Effector memory CD8-positive, alpha-beta T cell (primary cell): ENCODE measurements around the gene KHK.
"Not testable (repeated sequence)": the region's sequence is repeated elsewhere in the genome, so short reads cannot be mapped to it uniquely, and the experiment has no call there.

ENCODE experiments used
- ATAC-seq: fragments of 150-1000 bp; cut with Tn5 transposase; replicated peaks from 2 replicates; pipeline ENCODE4 v1.10.0; 2021; ENCODE audit warnings: mild to moderate bottlenecking, moderate library complexity
- DNase-seq, 3 experiments: peaks; one replicate each; pipeline ENCODE4 v3.0.0; 2021
- H3K27ac Mint-ChIP-seq, 2 donors: one replicate each; pipeline ENCODE4 v1.8.0; 2022; ENCODE audit warnings: mild to moderate bottlenecking in 2 of 2, mixed read lengths in 2 of 2, moderate library complexity in 2 of 2
- H3K27me3 Mint-ChIP-seq, 2 donors: one replicate each; pipeline ENCODE4 v1.8.0; 2022; ENCODE audit warnings: mixed read lengths in 2 of 2
- H3K36me3 Mint-ChIP-seq: one replicate; pipeline ENCODE4 v1.8.0; 2022; ENCODE audit warnings: mild to moderate bottlenecking, moderate library complexity, mixed read lengths; ENCODE audit not compliant: insufficient read depth
- H3K4me1 Mint-ChIP-seq, 2 donors: one replicate each; pipeline ENCODE4 v1.8.0; 2022; ENCODE audit warnings: low read depth in 2 of 2, mixed read lengths in 2 of 2
- H3K4me3 Mint-ChIP-seq, 2 donors: one replicate each; pipeline ENCODE4 v1.8.0; 2022; ENCODE audit warnings: mild to moderate bottlenecking in 2 of 2, mixed read lengths in 2 of 2, moderate library complexity in 2 of 2
- H3K9me3 Mint-ChIP-seq, 2 donors: one replicate each; pipeline ENCODE4 v1.8.0; 2022; ENCODE audit warnings: mixed read lengths in 2 of 2

The KHK gene

DNA sequence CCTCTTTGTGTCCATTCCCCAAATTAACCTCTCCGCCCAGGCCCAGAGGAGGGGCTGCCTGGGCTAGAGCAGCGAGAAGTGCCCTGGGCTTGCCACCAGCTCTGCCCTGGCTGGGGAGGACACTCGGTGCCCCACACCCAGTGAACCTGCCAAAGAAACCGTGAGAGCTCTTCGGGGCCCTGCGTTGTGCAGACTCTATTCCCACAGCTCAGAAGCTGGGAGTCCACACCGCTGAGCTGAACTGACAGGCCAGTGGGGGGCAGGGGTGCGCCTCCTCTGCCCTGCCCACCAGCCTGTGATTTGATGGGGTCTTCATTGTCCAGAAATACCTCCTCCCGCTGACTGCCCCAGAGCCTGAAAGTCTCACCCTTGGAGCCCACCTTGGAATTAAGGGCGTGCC, 13.5 kb downstream of the KHK start:
- Mint-ChIP-seq H3K27ac (no peak overlapping the region), H3K9me3 (no peaks in the 10 kb centered on the region), H3K4me1 (peaks cover 7 to 20% of the 10 kb centered on the region in 2 donors), H3K36me3 (no peaks in the 10 kb centered on the region), H3K4me3 (no peak overlapping the region), H3K27me3 (peaks cover 0 to 27% of the 10 kb centered on the region in 2 donors)
- DNase-seq = no peak
- ATAC-seq = no peak

DNA sequence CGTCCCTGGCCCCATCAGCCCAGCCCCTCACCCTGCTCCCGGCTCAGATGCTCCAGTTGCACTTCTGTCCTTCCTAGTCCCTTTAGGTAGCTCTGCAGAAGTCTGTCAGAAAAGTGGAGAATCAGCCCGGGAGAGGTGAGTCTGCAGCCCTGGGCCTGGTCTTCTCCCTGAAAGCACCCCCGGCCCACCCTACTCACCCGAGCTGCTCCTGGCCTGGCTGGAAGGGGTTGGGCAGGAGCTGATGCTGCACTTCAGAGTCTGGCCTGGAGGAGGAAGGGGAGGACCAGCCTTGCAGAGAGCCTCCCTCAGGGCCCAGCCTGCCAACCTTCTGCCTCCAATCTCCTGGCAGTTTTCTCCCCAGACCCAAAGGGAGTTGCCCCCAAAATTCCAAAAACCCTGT, 15.8 kb downstream of the KHK start:
- no peaks in the 10 kb centered on the region for H3K36me3 Mint-ChIP-seq
- no peak overlapping the region for H3K27ac Mint-ChIP-seq

DNA sequence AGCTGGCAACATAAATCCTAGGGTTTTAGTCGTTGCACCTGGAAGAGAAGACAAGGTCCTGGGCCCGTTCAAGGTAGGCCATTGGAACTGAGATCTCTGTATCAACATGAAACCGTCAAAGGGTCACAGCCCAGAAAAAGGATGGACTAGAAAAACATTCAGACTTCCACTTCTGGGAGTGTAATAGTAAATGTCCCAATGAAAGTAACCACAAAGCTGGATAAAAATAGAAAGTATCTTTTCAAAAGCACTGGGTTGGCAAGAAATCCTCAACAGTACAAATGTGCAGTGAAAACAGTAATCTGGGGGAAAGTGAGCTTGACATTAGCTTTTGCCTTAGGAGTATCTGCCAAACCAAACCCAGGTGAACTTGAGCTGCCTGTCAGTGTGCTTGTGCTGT, 19.4 kb downstream of the KHK start:
- Mint-ChIP-seq H3K4me1 (no peaks in the 10 kb centered on the region), H3K27ac (no peak overlapping the region), H3K4me3 (no peak overlapping the region), H3K36me3 (no peaks in the 10 kb centered on the region), H3K27me3 (peaks cover 7 to 49% of the 10 kb centered on the region in 2 donors), H3K9me3 (no peaks in the 10 kb centered on the region)
- DNase-seq (no peak), ATAC-seq (no peak)

More for the DNA sequence above, 15.8 kb downstream of the KHK start:
- no peak for ATAC-seq
- DNase-seq = no peak
- H3K9me3 Mint-ChIP-seq = no peaks in the 10 kb centered on the region
- peaks cover 7 to 42% of the 10 kb centered on the region in 2 donors for H3K27me3 Mint-ChIP-seq
- H3K4me1 Mint-ChIP-seq = peaks cover 0 to 6% of the 10 kb centered on the region in 2 donors
- no peak overlapping the region for H3K4me3 Mint-ChIP-seq

DNA sequence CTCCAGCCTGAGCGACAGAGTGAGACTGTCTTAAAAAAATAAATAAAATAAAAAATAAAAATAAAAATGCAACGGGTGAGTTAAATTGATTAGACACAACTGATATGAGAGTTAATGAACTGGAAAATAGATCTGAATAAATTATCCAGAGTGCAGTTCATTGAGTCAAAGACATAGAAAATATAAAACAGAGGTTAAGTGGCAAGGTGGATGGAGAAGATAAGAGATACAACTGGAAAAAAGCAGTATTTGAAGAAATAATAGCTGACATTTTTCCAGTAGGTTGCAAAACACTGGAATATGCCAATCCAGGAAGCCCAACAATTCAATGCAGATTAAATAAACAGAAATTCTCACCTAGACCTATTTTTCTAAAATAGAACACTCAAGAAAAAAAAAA, 21.6 kb downstream of the KHK start:
- Mint-ChIP-seq H3K4me3 (no peak overlapping the region), H3K27me3 (peaks cover 13 to 35% of the 10 kb centered on the region in 2 donors), H3K27ac (no peak overlapping the region), H3K36me3 (no peaks in the 10 kb centered on the region), H3K9me3 (no peaks in the 10 kb centered on the region), H3K4me1 (no peaks in the 10 kb centered on the region)
- DNase-seq (no peak), ATAC-seq (no peak)

DNA sequence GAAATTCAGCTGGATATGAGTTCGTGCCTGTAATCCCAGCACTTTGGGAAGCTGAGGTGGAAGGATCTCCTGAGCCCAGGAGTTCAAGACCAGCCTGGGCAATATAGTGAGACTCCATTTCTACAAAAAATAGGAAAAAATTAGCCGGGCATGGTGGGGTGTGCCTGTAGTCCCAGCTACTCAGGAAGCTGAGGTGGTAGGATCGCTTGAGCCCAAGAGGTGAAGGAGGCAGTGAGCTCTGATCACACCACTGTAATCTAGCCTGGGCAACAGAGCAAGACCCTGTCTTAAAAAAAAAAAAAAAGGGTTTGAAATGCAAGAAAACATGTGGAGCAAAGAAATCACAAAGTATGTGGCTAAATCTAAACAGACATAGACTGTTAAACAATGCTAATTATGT, 22.5 kb downstream of the KHK start:
- no peak for DNase-seq
- no peak overlapping the region for H3K4me3 Mint-ChIP-seq
- no peaks in the 10 kb centered on the region for H3K36me3 Mint-ChIP-seq
- H3K4me1 Mint-ChIP-seq = no peaks in the 10 kb centered on the region
- no peak overlapping the region for H3K27ac Mint-ChIP-seq
- peaks cover 13 to 33% of the 10 kb centered on the region in 2 donors for H3K27me3 Mint-ChIP-seq
- H3K9me3 Mint-ChIP-seq = no peaks in the 10 kb centered on the region
- no peak for ATAC-seq

DNA sequence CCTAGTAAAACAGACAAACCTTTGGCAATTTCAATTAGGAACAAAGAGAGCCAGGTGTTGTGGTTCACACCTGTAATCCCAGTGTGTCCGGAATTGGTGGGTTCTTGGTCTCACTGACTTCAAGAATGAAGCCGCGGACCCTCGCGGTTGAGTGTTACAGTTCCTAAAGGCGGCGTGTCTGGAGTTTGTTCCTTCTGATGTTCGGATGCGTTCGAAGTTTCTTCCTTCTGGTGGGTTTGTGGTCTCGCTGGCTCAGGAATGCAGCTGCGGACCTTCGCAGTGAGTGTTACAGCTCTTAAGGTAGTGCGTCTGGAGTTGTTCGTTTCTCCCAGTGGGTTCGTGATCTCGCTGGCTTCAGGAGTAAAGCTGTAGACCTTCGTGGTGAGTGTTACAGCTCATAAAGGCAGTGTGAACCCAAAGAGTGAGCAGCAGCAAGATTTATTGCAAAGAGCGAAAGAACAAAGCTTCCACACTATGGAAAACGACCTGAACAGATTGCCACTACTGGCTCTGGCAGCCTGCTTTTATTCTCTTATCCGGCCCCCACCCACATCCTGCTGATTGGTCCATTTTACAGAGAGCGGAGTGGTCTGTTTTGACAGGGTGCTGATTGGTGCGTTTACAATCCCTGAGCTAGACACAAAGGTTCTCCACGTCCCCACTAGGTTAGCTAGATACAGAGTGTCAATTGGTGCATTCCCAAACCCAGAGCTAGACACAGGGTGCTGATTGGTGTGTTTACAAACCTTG, 24.2 kb downstream of the KHK start:
- not testable (repeated sequence) for H3K4me1 Mint-ChIP-seq, H3K36me3 Mint-ChIP-seq, H3K9me3 Mint-ChIP-seq, H3K4me3 Mint-ChIP-seq, DNase-seq, ATAC-seq, H3K27ac Mint-ChIP-seq
- peaks cover 11 to 31% of the 10 kb centered on the region in 2 donors for H3K27me3 Mint-ChIP-seq

DNA sequence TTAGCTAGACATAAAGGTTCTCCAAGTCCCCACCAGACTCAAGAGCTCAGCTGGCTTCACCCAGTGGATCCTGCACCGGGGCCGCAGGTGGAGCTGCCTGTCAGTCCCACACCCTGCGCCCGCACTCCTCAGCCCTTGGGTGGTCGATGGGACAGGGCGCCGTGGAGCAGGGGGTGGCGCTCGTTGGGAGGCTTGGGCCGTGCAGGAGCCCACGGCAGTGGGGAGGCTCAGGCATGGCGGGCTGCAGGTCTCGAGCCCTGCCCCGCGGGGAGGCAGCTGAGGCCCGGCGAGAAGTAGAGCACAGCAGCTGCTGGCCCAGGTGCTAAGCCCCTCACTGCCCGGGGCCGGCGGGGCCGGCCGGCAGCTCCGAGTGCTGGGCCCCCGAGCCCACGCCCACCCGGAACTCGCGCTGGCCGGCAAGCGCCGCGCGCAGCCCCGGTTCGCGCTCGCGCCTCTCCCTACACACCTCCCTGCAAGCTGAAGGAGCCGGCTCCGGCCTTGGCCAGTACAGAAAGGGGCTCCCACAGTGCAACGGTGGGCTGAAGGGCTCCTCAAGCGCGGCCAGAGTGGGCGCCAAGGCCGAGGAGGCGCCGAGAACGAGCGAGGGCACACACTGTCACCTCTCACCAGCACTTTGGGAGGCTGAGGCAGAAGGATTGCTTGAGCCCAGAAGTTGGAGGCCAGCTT, 25.0 kb downstream of the KHK start:
- not testable (repeated sequence) for H3K27ac Mint-ChIP-seq, H3K36me3 Mint-ChIP-seq, ATAC-seq, H3K4me1 Mint-ChIP-seq, H3K4me3 Mint-ChIP-seq, H3K9me3 Mint-ChIP-seq, DNase-seq
- peaks cover 6 to 26% of the 10 kb centered on the region in 2 donors for H3K27me3 Mint-ChIP-seq

DNA sequence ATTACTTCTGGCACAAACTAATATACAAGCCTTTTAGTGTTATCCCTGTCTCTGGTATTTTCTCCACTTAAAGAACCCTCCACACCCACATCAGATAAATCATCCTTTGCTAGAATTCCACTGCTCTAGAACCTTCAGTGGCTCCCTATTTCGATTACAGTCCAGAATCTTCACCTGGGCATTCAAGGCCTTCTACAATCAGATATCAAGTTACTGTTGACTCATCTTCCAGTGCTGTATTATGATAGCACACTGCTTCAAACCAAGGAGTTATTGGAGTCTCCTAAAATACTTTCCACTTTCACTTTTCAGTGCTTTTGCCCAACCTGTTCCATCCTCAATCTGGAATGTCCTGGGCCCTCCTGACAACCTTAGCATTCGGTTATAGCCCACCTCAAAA, 28.9 kb downstream of the KHK start:
- Mint-ChIP-seq H3K27ac (no peak overlapping the region), H3K27me3 (peaks cover 32 to 53% of the 10 kb centered on the region in 2 donors), H3K36me3 (no peaks in the 10 kb centered on the region), H3K9me3 (no peaks in the 10 kb centered on the region), H3K4me1 (peaks cover 0 to 4% of the 10 kb centered on the region in 2 donors), H3K4me3 (no peak overlapping the region)
- no peak for DNase-seq
- no peak for ATAC-seq

DNA sequence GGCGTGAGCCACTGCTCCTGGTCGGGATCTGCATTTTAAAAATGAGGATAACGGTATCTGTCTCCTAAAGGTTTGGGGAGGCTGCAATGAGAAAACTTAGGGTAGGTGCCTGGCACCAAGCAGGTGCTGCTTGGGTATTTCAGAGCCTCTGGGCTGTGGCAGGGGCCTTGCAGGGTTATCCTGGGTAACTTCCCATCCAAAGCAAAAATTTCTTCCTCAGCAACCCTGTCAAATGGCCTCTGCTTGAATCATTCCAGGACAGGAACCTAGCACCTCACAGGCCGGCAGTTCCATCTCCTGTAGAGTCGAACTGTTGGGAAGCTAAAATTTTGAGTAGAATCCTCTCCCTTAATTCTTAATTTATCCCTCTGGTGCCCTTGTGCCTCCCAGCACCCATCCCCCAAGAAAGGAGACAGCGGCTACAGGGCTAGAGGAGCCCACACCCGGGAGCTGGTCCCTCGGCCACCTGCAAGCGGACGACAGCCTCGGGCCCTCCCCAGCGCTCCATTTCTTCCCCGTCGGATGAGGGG, 31.5 kb downstream of the KHK start:
- no peaks in the 10 kb centered on the region for H3K9me3 Mint-ChIP-seq
- peaks cover 4% of the 10 kb centered on the region for H3K36me3 Mint-ChIP-seq
- peaks cover 27 to 53% of the 10 kb centered on the region in 2 donors for H3K27me3 Mint-ChIP-seq
- peak overlapping the region; percentile 19 to 20 for H3K4me3 Mint-ChIP-seq
- no peak overlapping the region for H3K27ac Mint-ChIP-seq
- peaks cover 8 to 11% of the 10 kb centered on the region in 2 donors for H3K4me1 Mint-ChIP-seq
- ATAC-seq (no peak), DNase-seq (no peak)

DNA sequence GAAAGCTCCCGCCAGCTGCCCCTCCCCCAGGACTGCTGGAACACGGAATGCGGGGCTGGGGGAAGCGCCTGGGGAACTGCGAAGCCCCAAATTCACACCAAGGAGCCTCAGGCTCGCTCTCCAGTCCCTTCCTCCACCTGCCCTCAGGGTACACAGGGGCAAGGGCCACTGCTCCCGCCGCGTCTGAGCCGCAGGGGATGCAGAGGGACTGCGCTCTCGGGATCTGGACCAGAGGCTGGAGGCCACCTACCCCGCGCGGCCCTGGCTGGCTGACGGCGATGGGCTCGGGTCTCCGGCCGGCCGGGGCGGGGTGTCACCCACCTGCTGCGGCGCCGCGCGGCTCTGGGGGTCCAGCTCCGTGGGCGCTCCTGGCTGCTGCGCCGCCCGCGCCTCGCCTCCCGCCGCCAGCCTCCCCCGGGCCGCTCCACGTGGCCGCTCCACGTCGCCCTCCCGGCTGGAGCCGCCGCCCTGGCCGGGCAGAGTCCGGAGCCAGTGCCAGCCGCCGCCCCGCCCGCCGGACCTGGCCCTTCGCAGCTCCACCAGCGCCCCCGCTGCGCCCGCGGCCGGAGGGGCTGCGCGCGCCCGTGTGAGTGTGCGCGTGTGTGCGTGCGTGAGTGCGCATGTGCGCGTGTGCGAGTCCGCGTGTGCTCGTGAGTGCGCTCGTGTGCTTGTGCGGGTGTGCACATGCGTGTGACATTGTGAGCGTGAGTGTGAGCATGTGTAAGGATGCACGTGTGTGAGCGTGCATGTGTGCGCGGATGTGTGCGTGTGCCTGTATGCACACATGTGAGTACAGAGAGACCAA, 32.2 kb downstream of the KHK start, which contains the start of gene CGREF1:
Gene CGREF1 (minus strand): TSS at position 604 of the 805 bp plus-strand sequence. CDS start 14,762 bp downstream, outside the sequence.
- Mint-ChIP-seq H3K9me3 (no peaks in the 10 kb centered on the region), H3K27ac (no peak within 1 kb of the TSS), H3K27me3 (peaks cover 26 to 53% of the 10 kb centered on the region in 2 donors), H3K36me3 (peaks cover 4% of the 10 kb centered on the region), H3K4me3 (peak within 1 kb of the TSS; percentile 20 to 61), H3K4me1 (peaks cover 12 to 15% of the 10 kb centered on the region in 2 donors)
- ATAC-seq = no peak
- no peak for DNase-seq

DNA sequence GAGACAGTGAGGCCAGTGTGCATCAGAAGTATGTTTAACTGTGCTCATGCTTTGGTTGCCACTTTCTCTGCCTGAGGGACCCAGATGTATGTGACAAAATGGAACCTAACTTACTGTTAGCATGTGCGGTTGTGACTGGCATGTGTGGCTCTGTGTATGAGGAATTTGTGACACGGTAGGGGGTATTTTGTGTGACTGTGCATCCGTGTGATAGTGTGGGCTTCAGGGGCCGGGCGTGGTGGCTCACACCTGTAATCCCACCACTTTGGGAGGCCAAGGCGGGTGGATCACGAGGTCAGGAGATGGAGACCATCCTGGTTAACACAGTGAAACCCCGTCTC, 32.7 kb downstream of the KHK start:
- not testable (repeated sequence) for DNase-seq, ATAC-seq, H3K36me3 Mint-ChIP-seq, H3K9me3 Mint-ChIP-seq, H3K27ac Mint-ChIP-seq
- Mint-ChIP-seq H3K4me3 (peak overlapping the region in 1 of 2 donors; percentile 61), H3K4me1 (peaks cover 15 to 19% of the 10 kb centered on the region in 2 donors), H3K27me3 (peaks cover 26 to 50% of the 10 kb centered on the region in 2 donors)

DNA sequence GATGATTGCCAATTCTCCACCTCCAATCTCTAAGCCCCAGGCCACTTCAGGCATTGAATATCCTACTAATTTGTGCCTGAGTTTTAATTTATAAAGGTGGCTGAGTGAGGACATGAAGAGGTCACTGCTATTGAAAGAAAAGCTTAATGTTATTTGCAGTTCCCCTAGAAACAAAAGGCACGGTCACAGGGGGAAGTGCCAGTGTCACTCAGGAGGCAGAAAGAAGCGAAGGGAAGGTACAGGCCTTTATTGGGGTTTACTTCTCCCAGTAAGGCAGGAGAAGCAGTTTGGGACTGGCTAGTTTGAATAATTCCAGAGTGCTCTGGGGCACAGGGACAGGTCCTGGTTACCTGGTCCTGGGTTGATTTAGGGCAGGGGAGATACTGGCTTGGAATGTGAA, 35.3 kb downstream of the KHK start:
- peaks cover 15 to 19% of the 10 kb centered on the region in 2 donors for H3K4me1 Mint-ChIP-seq
- H3K27ac Mint-ChIP-seq = no peak overlapping the region
- H3K9me3 Mint-ChIP-seq = no peaks in the 10 kb centered on the region
- H3K36me3 Mint-ChIP-seq = peaks cover 4% of the 10 kb centered on the region
- DNase-seq (no peak), ATAC-seq (no peak)
- H3K4me3 Mint-ChIP-seq = no peak overlapping the region
- H3K27me3 Mint-ChIP-seq = peaks cover 22 to 36% of the 10 kb centered on the region in 2 donors

DNA sequence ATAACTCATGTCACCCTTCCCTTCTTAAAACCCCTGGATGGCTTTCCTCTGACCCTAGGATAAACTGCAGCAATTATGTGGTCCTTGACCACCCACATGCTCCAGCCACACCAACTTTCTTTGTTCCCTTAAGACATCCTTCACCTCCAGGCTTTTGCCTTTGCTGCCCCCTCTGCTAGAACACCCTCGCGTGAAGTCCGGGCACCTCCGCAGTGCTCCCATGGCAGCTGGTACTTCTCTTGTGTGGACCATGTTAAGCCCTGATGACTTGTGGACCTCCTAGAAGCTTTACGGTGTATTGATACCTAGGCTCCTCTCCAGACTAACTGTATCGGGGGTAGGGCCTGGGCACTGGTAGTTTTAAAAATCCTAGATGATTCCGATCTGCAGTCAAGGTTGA, 36.2 kb downstream of the KHK start:
- peaks cover 19 to 27% of the 10 kb centered on the region in 2 donors for H3K27me3 Mint-ChIP-seq
- peak overlapping the region; percentile 91 to 97 for H3K4me3 Mint-ChIP-seq
- DNase-seq = no peak
- peaks cover 4% of the 10 kb centered on the region for H3K36me3 Mint-ChIP-seq
- H3K9me3 Mint-ChIP-seq = no peaks in the 10 kb centered on the region
- peaks cover 15 to 19% of the 10 kb centered on the region in 2 donors for H3K4me1 Mint-ChIP-seq
- ATAC-seq = no peak
- peak overlapping the region; percentile 84 to 93 for H3K27ac Mint-ChIP-seq
